ENCODE measurements around the gene INPP5J. TPM values are rescaled to one million over a fixed set of nuclear protein-coding genes. Genes with fewer than 3 reads are reported as not detected.

The INPP5J gene
- total RNA-seq, 4 donors from 2014 or later = 0.20 to 1.0 (median 0.67) TPM

GRCh38 chr22:31141551-31141950, 18.8 kb downstream of the INPP5J start:
- 65 to 93% methylated on average over 2 of the region's 2 CpGs for WGBS, 2 donors
- Histone ChIP-seq H3K4me1 (no peaks in the 10 kb centered on the region), H3K27me3 (peaks cover 0 to 20% of the 10 kb centered on the region in 2 donors), H3K36me3 (no peaks in the 10 kb centered on the region), H3K27ac (no peak overlapping the region), H3K9me3 (no peaks in the 10 kb centered on the region), H3K4me3 (no peak overlapping the region)
- no peak for TF ChIP-seq CTCF (IDR thresholded peaks at IDR 0.05)
- TF ChIP-seq EP300 (IDR thresholded peaks at IDR 0.05) = no peak
- TF ChIP-seq POLR2A (IDR thresholded peaks at IDR 0.05) = no peak
- no peak for DNase-seq (ENCODE audit: low spot score in 2 of 2)

DNA sequence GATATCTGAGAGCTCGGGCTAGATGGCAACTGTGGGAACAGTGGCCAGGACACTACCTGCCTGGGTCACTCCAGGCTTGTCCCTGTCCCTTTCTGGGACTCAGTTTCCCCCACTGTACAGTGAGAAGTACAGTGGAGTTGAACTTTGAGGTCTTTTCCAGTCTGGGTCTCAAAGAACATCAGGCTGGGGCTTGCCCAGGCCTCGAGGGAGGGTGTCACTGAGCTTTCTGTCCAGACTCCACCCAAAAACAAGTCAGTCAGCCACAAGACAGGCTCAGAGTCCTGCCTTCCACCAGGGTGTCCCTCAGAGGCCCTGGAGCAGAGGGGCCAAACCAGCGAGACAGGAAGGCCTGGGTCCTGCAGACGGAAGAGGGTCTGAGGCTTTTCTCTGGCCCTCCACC, 19.5 kb downstream of the INPP5J start:
- TF ChIP-seq EP300 (IDR thresholded peaks at IDR 0.05) (no peak), POLR2A (IDR thresholded peaks at IDR 0.05) (no peak), CTCF (IDR thresholded peaks at IDR 0.05) (no peak)
- H3K27me3 ChIP-seq = peaks cover 0 to 20% of the 10 kb centered on the region in 2 donors
- no peaks in the 10 kb centered on the region for H3K9me3 ChIP-seq
- H3K36me3 ChIP-seq = no peaks in the 10 kb centered on the region
- no peak overlapping the region for H3K4me3 ChIP-seq
- WGBS, 2 donors = 75 to 84% methylated on average over 4 of the region's 4 CpGs
- no peak overlapping the region for H3K27ac ChIP-seq
- DNase-seq (ENCODE audit: low spot score in 2 of 2) = no peak
- no peaks in the 10 kb centered on the region for H3K4me1 ChIP-seq

GRCh38 chr22:31143038-31143437, 20.3 kb downstream of the INPP5J start:
- 60 to 71% methylated on average over 3 of the region's 3 CpGs for WGBS, 2 donors
- TF ChIP-seq EP300 (IDR thresholded peaks at IDR 0.05) (no peak), CTCF (IDR thresholded peaks at IDR 0.05) (no peak), POLR2A (IDR thresholded peaks at IDR 0.05) (no peak)
- Histone ChIP-seq H3K4me1 (no peaks in the 10 kb centered on the region), H3K27ac (no peak overlapping the region), H3K27me3 (peaks cover 0 to 20% of the 10 kb centered on the region in 2 donors), H3K4me3 (no peak overlapping the region), H3K36me3 (no peaks in the 10 kb centered on the region), H3K9me3 (no peaks in the 10 kb centered on the region)
- DNase-seq (ENCODE audit: low spot score in 2 of 2) = no peak

DNA sequence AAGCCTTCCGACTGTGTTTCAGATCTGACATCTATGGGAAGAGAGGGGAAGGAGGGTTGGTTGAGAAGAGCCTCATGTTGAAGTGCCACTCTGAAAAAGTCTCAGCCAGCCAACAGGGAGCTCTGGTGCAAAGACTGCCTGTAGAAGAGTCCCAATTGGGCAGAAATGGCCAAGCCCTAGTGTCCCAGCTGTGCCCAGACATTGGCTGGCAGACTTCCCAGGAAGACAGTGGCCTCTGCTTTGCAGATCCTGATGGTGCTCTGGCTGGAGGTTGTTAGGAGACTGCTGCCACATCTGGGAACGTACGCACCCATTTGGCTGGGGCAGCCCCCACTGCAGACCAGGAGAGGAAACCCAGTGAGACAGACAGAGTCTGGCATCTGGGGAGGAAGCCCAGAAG, 20.8 kb downstream of the INPP5J start:
- peaks cover 0 to 19% of the 10 kb centered on the region in 2 donors for H3K27me3 ChIP-seq
- no peak overlapping the region for H3K27ac ChIP-seq
- no peaks in the 10 kb centered on the region for H3K9me3 ChIP-seq
- no peak for DNase-seq (ENCODE audit: low spot score in 2 of 2)
- TF ChIP-seq EP300 (IDR thresholded peaks at IDR 0.05) (no peak), CTCF (IDR thresholded peaks at IDR 0.05) (no peak), POLR2A (IDR thresholded peaks at IDR 0.05) (no peak)
- no peak overlapping the region for H3K4me3 ChIP-seq
- peaks cover 0 to 5% (median 0%) of the 10 kb centered on the region in 4 donors for H3K4me1 ChIP-seq
- WGBS, 2 donors = 67 to 69% methylated on average over 3 of the region's 3 CpGs
- no peaks in the 10 kb centered on the region for H3K36me3 ChIP-seq

GRCh38 chr22:31144223-31144622, 21.5 kb downstream of the INPP5J start:
- H3K9me3 ChIP-seq = no peaks in the 10 kb centered on the region
- no peak overlapping the region for H3K27ac ChIP-seq
- TF ChIP-seq CTCF (IDR thresholded peaks at IDR 0.05) (no peak), POLR2A (IDR thresholded peaks at IDR 0.05) (no peak), EP300 (IDR thresholded peaks at IDR 0.05) (no peak)
- peaks cover 0 to 11% (median 0%) of the 10 kb centered on the region in 4 donors for H3K4me1 ChIP-seq
- peaks cover 0 to 12% of the 10 kb centered on the region in 2 donors for H3K27me3 ChIP-seq
- no peak for DNase-seq (ENCODE audit: low spot score in 2 of 2)
- no peak overlapping the region for H3K4me3 ChIP-seq
- H3K36me3 ChIP-seq = no peaks in the 10 kb centered on the region

Measured in tibial nerve (tissue), 4 donors.